Panc1 (cell line): ENCODE data around the gene PCED1B. TPM values are rescaled to one million over a fixed set of nuclear protein-coding genes. Genes with fewer than 3 reads are reported as not detected.

Experiments used
- ATAC-seq: fragments of 200-7000 bp; cut with Tn5 transposase; 2 replicates; pipeline ENCODE4 v1.9.1; 2020; ENCODE audit warnings: mild to moderate bottlenecking, moderate library complexity
- BruUV-seq: library from RNA; stranded (reverse); fragments of 400-500 nt; replicated peaks from 2 replicates; lab custom pipeline; 2021; lab: Mats Ljungman, UMichigan
- CTCF ChIA-PET: fragments of 300-600 bp; sonication (Branson Sonifier 250); formaldehyde crosslinking; loops from one replicate; lab custom pipeline; 2022; ENCODE audit warnings: antibody characterized with exemption; lab: Charles Lee
- POLR2A ChIA-PET: fragments of 300-600 bp; sonication (Branson Sonifier 250); formaldehyde crosslinking; loops from one replicate; lab custom pipeline; 2022; ENCODE audit warnings: antibody characterized with exemption; lab: Charles Lee
- DNase-seq: peaks from one replicate; pipeline ENCODE4 v3.0.0-alpha.2; 2010; ENCODE audit warnings: low read depth, low spot score
- H3K27ac ChIP-seq: 2 replicates; pipeline ENCODE4 v1.5.1; 2011; ENCODE audit warnings: mild to moderate bottlenecking, low read length, inconsistent platforms
- H3K27me3 ChIP-seq: fragments of 200-500 bp; sonication (Bioruptor generic); 2 replicates; pipeline ENCODE4 v1.6.0; 2014; ENCODE audit warnings: low read length, inconsistent platforms; ENCODE audit not compliant: control insufficient read depth, insufficient read depth
- H3K36me3 ChIP-seq: fragments of 200-500 bp; sonication (Bioruptor generic); 2 replicates; pipeline ENCODE4 v1.5.1; 2014; ENCODE audit warnings: inconsistent platforms, mild to moderate bottlenecking, low read length, moderate library complexity; ENCODE audit not compliant: control insufficient read depth, insufficient read depth
- H3K4me1 ChIP-seq: 2 replicates; pipeline ENCODE4 v1.5.1; 2011; ENCODE audit warnings: inconsistent platforms, mild to moderate bottlenecking, low read length, moderate library complexity; ENCODE audit not compliant: control insufficient read depth, insufficient read depth
- H3K4me3 ChIP-seq, 2 experiments: 2 replicates each; pipeline ENCODE4 v1.5.1; 2011 to 2012; ENCODE audit warnings: low read depth in 2 of 2, low read length in 2 of 2, mild to moderate bottlenecking in 2 of 2, inconsistent platforms in 1 of 2, moderate library complexity in 1 of 2
- H3K9me3 ChIP-seq: fragments of 200-500 bp; sonication (Bioruptor generic); 2 replicates; pipeline ENCODE4 v1.5.1; 2014; ENCODE audit warnings: low read depth, mild to moderate bottlenecking, inconsistent platforms, low read length, moderate library complexity; ENCODE audit not compliant: control insufficient read depth, insufficient read depth
- CTCF ChIP-seq: fragments of 450-650 bp; IDR thresholded peaks from 2 replicates; pipeline ENCODE4 v1.5.1; 2017; ENCODE audit warnings: mild to moderate bottlenecking
- POLR2AphosphoS5 ChIP-seq: IDR thresholded peaks from 2 replicates; pipeline ENCODE4 v1.6.1; 2012; ENCODE audit warnings: mild to moderate bottlenecking, low read depth, low read length, moderate library complexity
- REST ChIP-seq, 2 experiments: IDR thresholded peaks; 2 replicates each; pipeline ENCODE4 v1.6.1; 2011 to 2012; ENCODE audit warnings: low read depth in 2 of 2, control low read depth in 1 of 2, low read length in 1 of 2, mild to moderate bottlenecking in 1 of 2, moderate library complexity in 1 of 2; ENCODE audit not compliant: insufficient read depth in 1 of 2
- SIN3A ChIP-seq: IDR thresholded peaks from 2 replicates; pipeline ENCODE4 v1.6.1; 2012; ENCODE audit warnings: low read depth, mild to moderate bottlenecking, low read length, moderate library complexity, borderline replicate concordance; ENCODE audit not compliant: insufficient read depth
- TCF7L2 ChIP-seq: IDR thresholded peaks from 2 replicates; pipeline ENCODE4 v1.6.1; 2011; ENCODE audit warnings: mild to moderate bottlenecking, low read depth, low read length, inconsistent platforms
- in situ Hi-C: cut with HindIII; loops from 2 replicates; pipeline ENCODE4 v1.10.0; 2016; ENCODE audit warnings: low sequenced_read_pairs, low pct_unique_long_range_greater_than_20kb
- intact Hi-C: fragments of 100-400 bp; cut with micrococcal nuclease; formaldehyde crosslinking; loops from one replicate; pipeline ENCODE4 v1.10.0; 2022; ENCODE audit not compliant: unreplicated experiment
- total RNA-seq: library from RNA; stranded (reverse); gene quantifications from one replicate; pipeline ENCODE4 v1.2.1, GENCODE V29; 2021; ENCODE audit not compliant: unreplicated experiment

Gene PCED1B
- total RNA-seq, 1 experiment from 2014 or later, result 0.82 TPM

GRCh38 chr12:47141459-47141858, 62.0 kb downstream of the PCED1B start:
- Histone ChIP-seq H3K36me3 (no peaks in the 10 kb centered on the region), H3K27me3 (no peaks in the 10 kb centered on the region), H3K4me1 (no peaks in the 10 kb centered on the region), H3K27ac (no peak overlapping the region), H3K4me3 (no peak overlapping the region), H3K9me3 (no peaks in the 10 kb centered on the region)
- TF ChIP-seq CTCF (no peak), SIN3A (no peak), REST (IDR thresholded peaks at IDR 0.05; ENCODE audit: insufficient read depth in 1 of 2, low read depth in 2 of 2, low read length in 1 of 2) (no peak), TCF7L2 (no peak), POLR2AphosphoS5 (no peak)
- DNase-seq (no peak), ATAC-seq (no peak)
- ChIA-PET CTCF (no interaction called here), POLR2A (no interaction called here)
- no TSS peak for BruUV-seq
- in situ Hi-C loops (no loop called here), intact Hi-C loops (no loop called here)

- Histone ChIP-seq H3K9me3 (no peaks in the 10 kb centered on the region), H3K27ac (no peak overlapping the region), H3K4me3 (no peak overlapping the region), H3K27me3 (no peaks in the 10 kb centered on the region), H3K4me1 (no peaks in the 10 kb centered on the region), H3K36me3 (no peaks in the 10 kb centered on the region)
- ATAC-seq (no peak), DNase-seq (no peak)
- BruUV-seq, result no TSS peak
- CTCF ChIA-PET, result no interaction called here
- POLR2A ChIA-PET, result no interaction called here
- in situ Hi-C loops, result no loop called here
- intact Hi-C loops, result no loop called here
- TF ChIP-seq SIN3A (no peak), POLR2AphosphoS5 (no peak), CTCF (no peak), TCF7L2 (no peak), REST (IDR thresholded peaks at IDR 0.05; ENCODE audit: insufficient read depth in 1 of 2, low read depth in 2 of 2, low read length in 1 of 2) (no peak)
Measured at GRCh38 chr12:47144769-47145168, 65.3 kb downstream of the PCED1B start.
